Stomach smooth muscle (tissue), 2 donors: ENCODE measurements around the gene MYL6.
A peak's percentile ranks its signal among the peaks of the same experiment; 100 is the strongest.
"Not testable (repeated sequence)": the region's sequence is repeated elsewhere in the genome, so short reads cannot be mapped to it uniquely, and the experiment has no call there.

Source experiments
- H3K27ac ChIP-seq: one replicate; pipeline ENCODE4 v1.7.0; 2013; ENCODE audit warnings: mild to moderate bottlenecking, low read length, inconsistent platforms
- H3K27me3 ChIP-seq, 2 donors: one replicate each; pipeline ENCODE4 v1.7.0; 2013; ENCODE audit warnings: low read length in 2 of 2; ENCODE audit not compliant: insufficient read depth in 2 of 2, control insufficient read depth in 1 of 2
- H3K36me3 ChIP-seq, 2 donors: one replicate each; pipeline ENCODE4 v1.7.0; 2013; ENCODE audit warnings: low read length in 2 of 2; ENCODE audit not compliant: control insufficient read depth in 2 of 2, insufficient read depth in 2 of 2
- H3K4me1 ChIP-seq: one replicate; pipeline ENCODE4 v1.7.0; 2013; ENCODE audit warnings: low read length; ENCODE audit not compliant: control insufficient read depth, insufficient read depth
- H3K4me3 ChIP-seq, 2 donors: one replicate each; pipeline ENCODE4 v1.7.0; 2013; ENCODE audit warnings: low read length in 2 of 2
- H3K9ac ChIP-seq, 2 donors: one replicate each; pipeline ENCODE4 v1.7.0; 2013; ENCODE audit warnings: low read length in 2 of 2, mild to moderate bottlenecking in 1 of 2
- H3K9me3 ChIP-seq, 2 donors: one replicate each; pipeline ENCODE4 v1.7.0; 2013; ENCODE audit warnings: low read length in 2 of 2; ENCODE audit not compliant: control insufficient read depth in 2 of 2
- donor health status: healthy.
- donor health status: Pancreatic carcinoma.

The MYL6 gene

DNA sequence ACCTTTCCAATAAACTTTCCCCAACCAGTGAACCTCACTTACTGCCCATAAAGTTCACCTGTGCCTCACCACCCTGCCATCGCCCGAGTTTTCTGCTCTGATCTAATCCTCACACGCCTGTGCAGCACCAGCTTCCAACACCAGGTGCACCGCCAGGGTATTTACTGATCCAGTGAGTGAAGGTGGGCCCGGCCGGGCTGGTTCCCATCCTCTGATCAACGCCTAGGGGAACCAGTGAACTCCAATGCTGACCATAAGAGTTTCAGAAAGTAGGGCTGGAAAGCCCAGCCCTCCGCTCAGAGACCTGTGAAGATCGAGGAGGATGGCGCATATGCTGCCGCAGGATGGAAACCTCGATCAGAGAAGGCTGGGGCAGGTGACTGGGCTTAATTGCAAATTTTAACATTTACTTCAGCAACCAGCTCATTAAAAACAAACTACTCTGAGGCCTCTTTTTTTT is 6.5 kb upstream of the MYL6 start:
- Histone ChIP-seq H3K9ac (peak overlapping the region; percentile 71 to 78), H3K4me3 (peak overlapping the region; percentile 74 to 80), H3K27me3 (no peaks in the 10 kb centered on the region), H3K9me3 (no peaks in the 10 kb centered on the region), H3K36me3 (no peaks in the 10 kb centered on the region), H3K27ac (peak overlapping the region; percentile 85), H3K4me1 (peaks cover 22% of the 10 kb centered on the region)

GRCh38 chr12:56152132-56152755 is 5.9 kb upstream of the MYL6 start, which contains the start of gene MYL6B:
TSS of gene MYL6B (plus strand) at chr12:56152587. CDS start at chr12:56153919, 1,332 bp downstream.
- Histone ChIP-seq H3K9ac (peak within 1 kb of the TSS; percentile 71 to 78), H3K36me3 (no peaks in the 10 kb centered on the region), H3K27ac (peak within 1 kb of the TSS; percentile 85), H3K4me1 (peaks cover 24% of the 10 kb centered on the region), H3K27me3 (no peaks in the 10 kb centered on the region), H3K9me3 (no peaks in the 10 kb centered on the region), H3K4me3 (peak within 1 kb of the TSS; percentile 74 to 80)

DNA sequence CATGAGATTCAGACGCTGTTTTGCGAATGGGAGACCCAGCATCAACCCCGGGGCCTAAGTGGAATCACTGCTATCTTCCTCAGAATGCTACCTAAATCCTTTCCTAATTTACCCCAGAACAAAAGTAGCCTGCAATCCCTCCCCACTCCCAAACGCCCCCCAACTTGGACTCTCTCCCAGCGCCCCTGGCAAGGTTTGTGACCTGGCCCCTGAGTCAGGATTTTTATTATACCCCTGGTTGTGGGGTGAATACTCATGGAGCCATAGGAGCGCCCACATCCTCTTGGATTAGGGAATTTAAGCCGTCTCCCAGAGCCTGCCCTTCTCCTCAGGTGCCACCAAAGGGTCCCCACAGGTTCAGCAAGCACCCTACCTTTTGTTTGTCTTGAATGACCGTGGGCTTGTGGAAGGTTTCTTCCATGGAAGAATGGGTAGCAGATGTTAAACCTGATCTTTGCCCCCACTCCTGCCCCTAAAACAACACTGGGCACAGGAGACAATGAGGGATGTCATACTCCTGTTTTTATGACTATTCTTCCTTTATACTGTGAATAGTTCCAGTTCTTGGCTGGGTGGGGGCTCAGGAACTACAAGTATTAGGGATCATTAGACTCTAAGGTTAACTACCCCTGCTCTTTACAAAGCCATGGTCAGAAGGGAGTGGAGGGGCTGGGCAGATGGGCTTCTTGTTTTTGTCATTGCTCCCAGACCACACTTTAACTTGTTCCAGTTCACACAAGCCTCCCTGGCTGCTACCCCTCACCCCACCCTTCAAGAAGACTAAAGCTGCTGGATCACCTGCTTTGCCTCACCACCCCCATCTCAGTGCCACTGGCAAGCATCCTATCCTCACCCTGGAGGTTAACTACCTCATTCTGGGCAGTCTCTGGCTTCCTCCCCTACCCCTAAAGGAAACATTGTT is 5.1 kb upstream of the MYL6 start:
- Histone ChIP-seq H3K4me3 (peak overlapping the region; percentile 74 to 80), H3K4me1 (peaks cover 28% of the 10 kb centered on the region), H3K27me3 (no peaks in the 10 kb centered on the region), H3K27ac (peak overlapping the region; percentile 85), H3K36me3 (no peaks in the 10 kb centered on the region), H3K9ac (peak overlapping the region; percentile 71 to 78), H3K9me3 (no peaks in the 10 kb centered on the region)

GRCh38 chr12:56153678-56154065 is 4.5 kb upstream of the MYL6 start:
- no peaks in the 10 kb centered on the region for H3K36me3 ChIP-seq
- no peak overlapping the region for H3K4me3 ChIP-seq
- H3K4me1 ChIP-seq = peaks cover 28% of the 10 kb centered on the region
- no peaks in the 10 kb centered on the region for H3K9me3 ChIP-seq
- H3K9ac ChIP-seq = no peak overlapping the region
- H3K27me3 ChIP-seq = no peaks in the 10 kb centered on the region
- no peak overlapping the region for H3K27ac ChIP-seq

GRCh38 chr12:56154246-56154771 is 3.9 kb upstream of the MYL6 start:
- peaks cover under 1 to 2% of the 10 kb centered on the region in 2 donors for H3K36me3 ChIP-seq
- no peaks in the 10 kb centered on the region for H3K9me3 ChIP-seq
- no peaks in the 10 kb centered on the region for H3K27me3 ChIP-seq
- H3K9ac ChIP-seq = no peak overlapping the region
- no peak overlapping the region for H3K4me3 ChIP-seq
- H3K4me1 ChIP-seq = peaks cover 30% of the 10 kb centered on the region
- no peak overlapping the region for H3K27ac ChIP-seq

- Histone ChIP-seq H3K4me3 (no peak overlapping the region), H3K9ac (no peak overlapping the region), H3K36me3 (peaks cover 6 to 7% of the 10 kb centered on the region in 2 donors), H3K4me1 (peaks cover 35% of the 10 kb centered on the region), H3K9me3 (no peaks in the 10 kb centered on the region), H3K27ac (no peak overlapping the region), H3K27me3 (no peaks in the 10 kb centered on the region)
Observed at GRCh38 chr12:56154818-56155217, 3.3 kb upstream of the MYL6 start.

DNA sequence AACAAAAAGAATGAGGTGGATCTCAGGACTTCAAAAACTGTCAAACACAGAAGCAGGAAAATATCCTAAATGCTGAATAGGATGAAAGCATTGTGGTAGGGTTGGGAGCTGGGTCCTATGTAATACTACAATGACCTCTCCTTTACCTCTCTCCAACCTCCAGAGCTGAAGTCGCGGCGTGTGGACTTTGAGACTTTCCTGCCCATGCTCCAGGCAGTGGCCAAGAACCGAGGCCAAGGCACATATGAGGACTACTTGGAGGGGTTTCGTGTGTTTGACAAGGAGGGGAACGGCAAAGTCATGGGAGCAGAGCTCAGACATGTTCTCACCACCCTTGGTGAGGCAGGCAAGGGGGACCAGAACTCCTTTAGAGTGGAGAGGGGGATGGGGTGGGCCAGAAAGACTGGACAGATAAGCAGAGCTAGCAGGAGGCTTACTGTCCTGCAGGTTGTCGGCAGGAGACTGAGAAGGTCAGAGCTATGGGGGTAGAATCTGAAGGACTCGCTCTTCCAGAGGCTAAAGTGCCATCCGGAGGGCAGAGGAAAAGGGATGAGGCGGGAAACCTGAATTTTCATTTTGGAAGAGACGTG is 2.8 kb upstream of the MYL6 start:
- Histone ChIP-seq H3K9ac (no peak overlapping the region), H3K27ac (no peak overlapping the region), H3K4me3 (no peak overlapping the region), H3K36me3 (peaks cover 11 to 12% of the 10 kb centered on the region in 2 donors), H3K9me3 (no peaks in the 10 kb centered on the region), H3K27me3 (no peaks in the 10 kb centered on the region), H3K4me1 (peaks cover 40% of the 10 kb centered on the region)

DNA sequence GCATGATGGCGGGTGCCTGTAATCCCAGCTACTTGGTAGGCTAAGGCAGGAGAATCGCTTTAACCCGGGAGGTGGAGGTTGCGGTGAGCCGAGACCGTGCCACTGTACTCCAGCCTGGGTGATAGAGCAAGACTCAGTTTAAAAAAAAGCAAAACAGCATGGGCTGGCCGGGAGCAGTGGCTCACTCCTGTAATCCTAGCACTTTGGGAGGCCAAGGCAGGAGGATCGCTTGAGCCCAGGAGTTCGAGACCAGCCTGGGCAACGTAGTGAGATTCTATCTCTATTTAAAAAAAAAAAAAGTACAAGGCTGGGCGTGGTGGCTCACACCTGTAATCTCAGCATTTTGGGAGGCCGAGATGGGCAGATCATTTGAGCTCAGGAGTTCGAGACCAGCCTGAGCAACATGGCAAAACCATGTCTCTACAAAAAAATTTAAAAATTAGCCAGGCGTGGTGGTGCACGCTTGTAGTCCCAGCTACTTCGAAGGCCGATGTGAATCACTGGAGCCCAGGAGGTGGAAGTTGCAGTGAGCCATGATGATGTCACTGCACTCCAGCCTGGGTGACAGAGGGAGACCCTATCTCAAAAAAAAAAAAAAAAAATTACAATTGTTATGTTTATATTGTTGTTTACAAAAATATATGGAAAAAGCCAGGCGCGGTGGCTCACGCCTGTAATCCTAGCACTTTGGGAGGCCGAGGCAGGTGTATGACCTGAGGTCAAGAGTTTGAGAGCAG is 1.5 kb upstream of the MYL6 start:
- Histone ChIP-seq H3K4me3 (peak overlapping the region; percentile 83 to 99), H3K27ac (peak overlapping the region; percentile 79), H3K9ac (peak overlapping the region; percentile 71), H3K36me3 (peaks cover 24 to 25% of the 10 kb centered on the region in 2 donors), H3K4me1 (peaks cover 50% of the 10 kb centered on the region)
- not testable (repeated sequence) for H3K9me3 ChIP-seq, H3K27me3 ChIP-seq

DNA sequence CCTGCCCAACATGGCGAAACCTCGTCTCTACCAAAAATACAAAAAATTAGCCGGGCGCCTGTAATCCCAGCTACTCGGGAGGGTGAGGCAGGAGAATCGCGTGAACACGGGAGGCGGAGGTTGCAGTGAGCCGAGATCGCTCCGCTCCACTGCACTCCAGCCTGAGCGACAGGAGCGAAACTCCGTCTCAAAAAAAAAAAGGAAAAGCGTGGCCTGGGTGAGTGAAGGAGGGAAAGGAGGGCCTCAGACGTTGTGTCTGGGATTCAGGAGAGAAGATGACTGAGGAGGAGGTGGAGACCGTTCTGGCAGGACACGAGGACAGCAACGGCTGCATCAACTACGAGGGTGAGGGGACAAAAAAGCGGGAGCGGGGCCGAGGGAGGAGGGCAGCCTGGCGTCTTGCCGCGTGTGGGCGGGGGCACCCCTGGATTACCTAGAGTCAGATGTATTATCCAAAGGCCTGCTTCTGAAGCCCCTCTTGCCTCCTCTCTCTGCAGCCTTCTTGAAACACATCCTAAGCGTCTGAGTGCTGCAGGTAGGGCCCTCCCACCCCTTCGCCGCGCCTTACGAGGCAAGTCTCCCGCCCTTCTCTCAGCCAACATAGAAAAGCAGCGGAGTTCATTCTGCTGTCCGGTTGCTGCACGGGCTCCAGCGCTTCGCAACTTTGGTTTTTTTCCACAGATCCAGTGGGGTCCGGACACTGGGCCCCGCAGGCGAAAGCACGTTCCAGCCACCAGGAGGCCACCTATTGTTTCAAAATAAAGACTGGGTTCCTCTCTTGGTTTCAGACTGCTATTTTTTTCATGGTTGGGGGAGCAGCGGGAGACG is 744 bp upstream of the MYL6 start:
- Histone ChIP-seq H3K27ac (peak overlapping the region; percentile 79), H3K4me1 (peaks cover 54% of the 10 kb centered on the region), H3K9me3 (no peaks in the 10 kb centered on the region), H3K4me3 (peak overlapping the region; percentile 83 to 99), H3K9ac (peak overlapping the region; percentile 71), H3K36me3 (peaks cover 29 to 33% of the 10 kb centered on the region in 2 donors), H3K27me3 (no peaks in the 10 kb centered on the region)
